ENCODE measurements around the gene ZNF236.

DNA sequence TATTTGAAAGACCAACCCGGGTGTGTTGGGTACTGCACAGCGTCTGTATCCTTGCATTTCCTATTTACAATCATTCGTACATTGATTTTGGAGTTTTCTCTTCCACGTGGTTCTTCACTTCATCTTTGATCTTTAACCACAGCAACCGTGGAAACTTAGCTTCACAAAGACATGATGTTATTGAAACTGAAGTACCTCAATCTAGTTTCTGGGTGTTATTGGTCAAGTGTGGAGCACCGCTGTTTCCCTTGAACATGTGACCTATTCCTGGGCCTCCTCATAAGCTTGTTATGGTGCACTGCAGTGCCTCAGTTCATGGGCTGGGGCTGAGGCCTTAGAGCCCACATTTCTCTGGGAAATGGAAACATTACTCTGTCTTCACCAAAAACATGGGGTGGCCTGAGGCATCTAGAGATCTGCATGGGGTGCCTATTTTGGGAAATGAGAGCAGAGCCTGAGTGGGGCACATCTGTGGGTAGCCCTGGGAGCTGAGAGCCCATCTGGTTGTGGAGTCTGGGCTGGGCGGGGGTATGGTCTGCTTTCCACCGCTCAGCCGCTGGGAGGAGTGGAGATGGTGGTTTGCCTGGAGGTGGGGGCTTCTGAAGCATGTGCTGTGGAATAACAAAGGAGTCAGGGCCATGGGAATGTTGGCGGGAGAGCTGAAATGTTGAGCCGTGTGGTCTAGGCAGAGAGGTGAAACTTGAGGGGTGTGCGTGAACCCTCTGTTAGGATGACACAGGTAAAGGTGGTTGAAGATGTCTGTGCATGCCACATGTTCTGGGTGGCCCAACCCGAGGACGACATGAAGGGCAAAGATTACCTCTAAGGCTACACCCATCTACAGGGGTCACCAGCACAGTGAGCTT is 37.4 kb downstream of the ZNF236 start:
- TF ChIP-seq, protein P1, sequence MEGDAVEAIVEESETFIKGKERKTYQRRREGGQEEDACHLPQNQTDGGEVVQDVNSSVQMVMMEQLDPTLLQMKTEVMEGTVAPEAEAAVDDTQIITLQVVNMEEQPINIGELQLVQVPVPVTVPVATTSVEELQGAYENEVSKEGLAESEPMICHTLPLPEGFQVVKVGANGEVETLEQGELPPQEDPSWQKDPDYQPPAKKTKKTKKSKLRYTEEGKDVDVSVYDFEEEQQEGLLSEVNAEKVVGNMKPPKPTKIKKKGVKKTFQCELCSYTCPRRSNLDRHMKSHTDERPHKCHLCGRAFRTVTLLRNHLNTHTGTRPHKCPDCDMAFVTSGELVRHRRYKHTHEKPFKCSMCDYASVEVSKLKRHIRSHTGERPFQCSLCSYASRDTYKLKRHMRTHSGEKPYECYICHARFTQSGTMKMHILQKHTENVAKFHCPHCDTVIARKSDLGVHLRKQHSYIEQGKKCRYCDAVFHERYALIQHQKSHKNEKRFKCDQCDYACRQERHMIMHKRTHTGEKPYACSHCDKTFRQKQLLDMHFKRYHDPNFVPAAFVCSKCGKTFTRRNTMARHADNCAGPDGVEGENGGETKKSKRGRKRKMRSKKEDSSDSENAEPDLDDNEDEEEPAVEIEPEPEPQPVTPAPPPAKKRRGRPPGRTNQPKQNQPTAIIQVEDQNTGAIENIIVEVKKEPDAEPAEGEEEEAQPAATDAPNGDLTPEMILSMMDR (conservative IDR thresholded peaks at IDR 0.05), result no peak
- no peak for TF ChIP-seq ZFX (IDR thresholded peaks at IDR 0.05)
